Esophagus (tissue), 2 donors: ENCODE results near the gene AKAP8. TPM values are rescaled to one million over a fixed set of nuclear protein-coding genes. Genes with fewer than 3 reads are reported as not detected.
"Not testable (repeated sequence)": the region's sequence is repeated elsewhere in the genome, so short reads cannot be mapped to it uniquely, and the experiment has no call there.

Experiments used
- H3K27ac ChIP-seq, 2 donors: one replicate each; pipeline ENCODE4 v1.5.1; 2013; ENCODE audit warnings: low read depth in 2 of 2, mild to moderate bottlenecking in 2 of 2, inconsistent platforms in 1 of 2, low read length in 1 of 2, moderate library complexity in 1 of 2
- H3K27me3 ChIP-seq, 2 donors: one replicate each; pipeline ENCODE4 v1.6.1; 2013; ENCODE audit warnings: low read length in 2 of 2, control low read depth in 1 of 2, mild to moderate bottlenecking in 1 of 2; ENCODE audit not compliant: insufficient read depth in 2 of 2, control insufficient read depth in 1 of 2
- H3K36me3 ChIP-seq, 2 donors: one replicate each; pipeline ENCODE4 v1.6.1; 2013; ENCODE audit warnings: low read length in 1 of 2; ENCODE audit not compliant: control insufficient read depth in 2 of 2, insufficient read depth in 2 of 2
- H3K4me1 ChIP-seq, 2 donors: one replicate each; pipeline ENCODE4 v1.6.1; 2013; ENCODE audit warnings: low read length in 1 of 2; ENCODE audit not compliant: control insufficient read depth in 2 of 2, insufficient read depth in 2 of 2
- H3K4me3 ChIP-seq, 2 donors: one replicate each; pipeline ENCODE4 v1.5.1; 2013; ENCODE audit warnings: low read length in 2 of 2, mild to moderate bottlenecking in 2 of 2, low read depth in 1 of 2, moderate library complexity in 1 of 2
- H3K9me3 ChIP-seq, 2 donors: one replicate each; pipeline ENCODE4 v1.6.1; 2013; ENCODE audit warnings: mild to moderate bottlenecking in 2 of 2, low read depth in 1 of 2, low read length in 1 of 2, moderate library complexity in 1 of 2; ENCODE audit not compliant: control insufficient read depth in 2 of 2, insufficient read depth in 1 of 2
- WGBS, 2 donors: extraction: QIAGEN DNeasy Blood & Tissue Kit; methylation state at CpG; one replicate each; pipeline ENCODE4 v1.1.7; 2013; 5-methylcytosine and 5-hydroxymethylcytosine counted together
- polyA plus RNA-seq, 2 donors: library from polyadenylated mRNA; stranded (reverse); fragments of 200-250 nt; gene quantifications; one replicate each; pipeline ENCODE4 v1.2.3, GENCODE V29; 2013
- donor health status: healthy with polysubstance abuse.
- donor health status: Bipolar disorder and iron deficiency.

The AKAP8 gene
- polyA plus RNA-seq, 2 donors, result 13.1 to 15.0 TPM

DNA sequence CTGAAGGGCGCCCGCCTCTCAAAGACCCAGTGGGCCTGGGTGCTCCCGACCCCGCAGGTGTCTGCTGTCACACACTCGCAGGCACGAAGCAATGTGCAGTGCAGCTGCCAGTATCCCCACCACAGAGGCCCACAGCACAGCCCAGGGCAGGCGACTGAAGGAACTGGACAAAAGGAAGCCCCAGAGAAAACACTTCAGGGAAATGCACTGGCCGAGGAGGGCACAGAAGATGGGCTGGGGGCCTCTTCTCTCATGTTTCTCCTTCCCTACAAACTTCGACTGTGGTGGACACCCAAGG is 10.0 kb downstream of the AKAP8 start:
- Histone ChIP-seq H3K4me3 (no peak overlapping the region), H3K27ac (no peak overlapping the region), H3K9me3 (no peaks in the 10 kb centered on the region), H3K36me3 (peaks cover 19 to 64% of the 10 kb centered on the region in 2 donors), H3K4me1 (peaks cover 0 to 4% of the 10 kb centered on the region in 2 donors), H3K27me3 (no peaks in the 10 kb centered on the region)
- WGBS, 2 donors, result 95 to 96% methylated on average over 9 of the region's 9 CpGs

- 94% methylated on average over 35 of the region's 35 CpGs for WGBS, 2 donors
- H3K36me3 ChIP-seq, result peaks cover 18 to 62% of the 10 kb centered on the region in 2 donors
- H3K27ac ChIP-seq, result no peak overlapping the region
- no peaks in the 10 kb centered on the region for H3K9me3 ChIP-seq
- H3K4me1 ChIP-seq, result no peaks in the 10 kb centered on the region
- H3K4me3 ChIP-seq, result no peak overlapping the region
- H3K27me3 ChIP-seq, result no peaks in the 10 kb centered on the region
Measured at GRCh38 chr19:15368798-15369593, 10.6 kb downstream of the AKAP8 start.

- Histone ChIP-seq H3K4me3 (no peak overlapping the region), H3K9me3 (no peaks in the 10 kb centered on the region), H3K36me3 (peaks cover 11 to 57% of the 10 kb centered on the region in 2 donors), H3K4me1 (no peaks in the 10 kb centered on the region), H3K27ac (no peak overlapping the region), H3K27me3 (no peaks in the 10 kb centered on the region)
- 95 to 99% methylated on average over 24 of the region's 24 CpGs for WGBS, 2 donors
Measured at GRCh38 chr19:15368051-15368632, 11.4 kb downstream of the AKAP8 start.

- no peaks in the 10 kb centered on the region for H3K9me3 ChIP-seq
- no peak overlapping the region for H3K27ac ChIP-seq
- H3K36me3 ChIP-seq, result peaks cover 9 to 52% of the 10 kb centered on the region in 2 donors
- H3K4me3 ChIP-seq, result no peak overlapping the region
- H3K4me1 ChIP-seq, result no peaks in the 10 kb centered on the region
- 89 to 95% methylated on average over 3 of the region's 3 CpGs for WGBS, 2 donors
- no peaks in the 10 kb centered on the region for H3K27me3 ChIP-seq
Measured at GRCh38 chr19:15367439-15367838, 12.1 kb downstream of the AKAP8 start.

DNA sequence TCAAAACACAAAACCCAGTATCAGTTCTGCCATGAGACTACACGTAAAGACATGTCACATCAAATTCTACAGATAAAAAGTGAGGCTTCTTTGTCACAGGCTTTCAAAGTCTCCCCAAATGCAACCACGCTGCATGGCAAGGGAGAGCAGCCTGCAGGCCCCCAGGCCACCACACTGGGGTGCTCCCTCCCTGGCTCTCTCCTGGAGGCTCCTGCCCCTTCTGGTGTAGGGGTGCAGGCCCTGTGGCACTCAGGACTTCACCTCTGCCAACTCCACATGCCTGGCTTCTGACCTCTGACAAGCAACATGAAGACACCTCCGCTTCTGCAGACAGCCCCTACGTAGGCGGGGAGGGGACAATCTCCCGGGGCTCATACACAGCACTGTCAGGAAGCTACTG is 14.3 kb downstream of the AKAP8 start:
- Histone ChIP-seq H3K9me3 (no peaks in the 10 kb centered on the region), H3K4me3 (no peak overlapping the region), H3K4me1 (no peaks in the 10 kb centered on the region), H3K27me3 (no peaks in the 10 kb centered on the region), H3K27ac (no peak overlapping the region), H3K36me3 (peaks cover 16 to 53% of the 10 kb centered on the region in 2 donors)
- 92 to 94% methylated on average over 6 of the region's 6 CpGs for WGBS, 2 donors

GRCh38 chr19:15363791-15364190 is 15.8 kb downstream of the AKAP8 start:
- peaks cover 17 to 40% of the 10 kb centered on the region in 2 donors for H3K36me3 ChIP-seq
- H3K4me3 ChIP-seq, result not testable (repeated sequence)

GRCh38 chr19:15363048-15363447 is 16.5 kb downstream of the AKAP8 start:
- peaks cover 21 to 39% of the 10 kb centered on the region in 2 donors for H3K36me3 ChIP-seq
- WGBS, 2 donors, result 94 to 95% methylated on average over 11 to 30 of the region's 30 CpGs
- H3K9me3 ChIP-seq, H3K4me1 ChIP-seq, H3K4me3 ChIP-seq, H3K27me3 ChIP-seq, H3K27ac ChIP-seq: not testable (repeated sequence)

More at GRCh38 chr19:15363791-15364190, 15.8 kb downstream of the AKAP8 start:
- not testable (repeated sequence) for H3K4me1 ChIP-seq, H3K9me3 ChIP-seq, H3K27ac ChIP-seq, H3K27me3 ChIP-seq
- WGBS, 2 donors, result 55 to 59% methylated on average over 3 of the region's 3 CpGs

- H3K9me3 ChIP-seq, H3K27ac ChIP-seq, H3K4me1 ChIP-seq, H3K4me3 ChIP-seq, H3K27me3 ChIP-seq: not testable (repeated sequence)
- WGBS, 2 donors, result 69 to 73% methylated on average over 4 of the region's 4 CpGs
- H3K36me3 ChIP-seq, result peaks cover 20 to 34% of the 10 kb centered on the region in 2 donors
Measured at GRCh38 chr19:15360015-15360414, 19.6 kb downstream of the AKAP8 start.

DNA sequence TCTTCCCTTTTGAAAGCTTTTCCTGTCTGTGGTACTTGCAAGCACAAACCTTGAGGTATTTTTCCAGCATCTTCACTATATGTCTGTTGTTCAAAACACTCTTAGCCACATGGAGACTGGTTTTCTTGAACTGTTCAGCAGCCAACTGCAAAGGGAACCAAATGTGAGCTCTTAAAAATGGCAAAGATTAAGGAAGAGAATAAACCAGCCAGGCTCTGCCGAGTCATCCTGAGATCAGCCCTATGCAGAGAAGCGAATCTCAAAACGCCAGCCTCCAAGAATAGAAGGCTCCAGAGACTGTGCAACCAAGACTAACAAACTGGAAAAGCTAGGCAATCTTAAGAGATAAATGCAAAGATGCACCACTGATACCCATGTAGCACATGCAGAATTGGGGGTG is 20.7 kb downstream of the AKAP8 start:
- Histone ChIP-seq H3K4me1 (no peaks in the 10 kb centered on the region), H3K27me3 (no peaks in the 10 kb centered on the region), H3K27ac (no peak overlapping the region), H3K4me3 (no peak overlapping the region), H3K9me3 (no peaks in the 10 kb centered on the region), H3K36me3 (peaks cover 24 to 40% of the 10 kb centered on the region in 2 donors)
- WGBS, 2 donors, result 80 to 84% methylated on average over 3 of the region's 3 CpGs

GRCh38 chr19:15357906-15358305 is 21.7 kb downstream of the AKAP8 start:
- no peaks in the 10 kb centered on the region for H3K27me3 ChIP-seq
- H3K4me1 ChIP-seq, result no peaks in the 10 kb centered on the region
- 97% methylated on average over 4 of the region's 4 CpGs for WGBS, 2 donors
- no peak overlapping the region for H3K4me3 ChIP-seq
- H3K36me3 ChIP-seq, result peaks cover 24 to 40% of the 10 kb centered on the region in 2 donors
- H3K27ac ChIP-seq, result no peak overlapping the region
- H3K9me3 ChIP-seq, result no peaks in the 10 kb centered on the region
